ENCODE data around the gene GPC6.

- TF ChIP-seq POLR2AphosphoS5 (IDR thresholded peaks at IDR 0.05) (no peak), CTCF (IDR thresholded peaks at IDR 0.05) (no peak), EP300 (IDR thresholded peaks at IDR 0.05) (no peak), POLR2A (IDR thresholded peaks at IDR 0.05) (no peak)
These were observed 961.7 kb downstream of the GPC6 start for GRCh38 chr13:94188201-94188854.

Data from suprapubic skin (tissue), 4 donors.